SK-N-SH (cell line): ENCODE data around the gene ELOVL2. TPM values are rescaled to one million over a fixed set of nuclear protein-coding genes. Genes with fewer than 3 reads are reported as not detected.

Experiments used
- CTCF ChIA-PET: fragments of 300-600, 350-600 bp; formaldehyde crosslinking; extraction: SDS; loops from one replicate; lab custom pipeline; 2021; lab: Yijun Ruan, JAX
- POLR2A ChIA-PET: fragments of 350-600 bp; sonication (Branson Sonifier 250); formaldehyde crosslinking; extraction: SDS; loops from one replicate; lab custom pipeline; 2020; ENCODE audit warnings: antibody characterized with exemption, inconsistent platforms; lab: Yijun Ruan, JAX
- DNase-seq: peaks from one replicate; pipeline ENCODE4 v3.0.0; 2012
- H2AFZ ChIP-seq: fragments of 200-600 bp; sonication (generic); 2 replicates; pipeline ENCODE4 v1.8.1; 2016; ENCODE audit warnings: antibody characterized with exemption, mild to moderate bottlenecking, low read depth
- H3F3A ChIP-seq: fragments of 200-600 bp; sonication (generic); replicated peaks from 2 replicates; pipeline ENCODE3; 2016; ENCODE audit warnings: antibody characterized with exemption, mild to moderate bottlenecking; ENCODE audit not compliant: insufficient read depth
- H3K27ac ChIP-seq, 2 experiments: fragments of 200-500 bp in 1 of 2; fragments of 200-600 bp in 1 of 2; sonication (Bioruptor generic) in 1 of 2; sonication (generic), shearing (Covaris generic) in 1 of 2; 2 replicates each; pipeline versions ENCODE4 v1.5.1 to v1.6.1; 2014 to 2016; ENCODE audit warnings: low read depth in 2 of 2, inconsistent platforms in 1 of 2, low read length in 1 of 2, mild to moderate bottlenecking in 1 of 2, mixed read lengths in 1 of 2
- H3K27me3 ChIP-seq: fragments of 200-600 bp; sonication (generic), shearing (Covaris generic); 2 replicates; pipeline ENCODE4 v1.6.1; 2016; ENCODE audit warnings: mixed run types; ENCODE audit not compliant: insufficient read depth
- H3K36me3 ChIP-seq, 2 experiments: fragments of 200-500 bp in 1 of 2; fragments of 200-600 bp in 1 of 2; sonication (Bioruptor generic) in 1 of 2; sonication (generic) in 1 of 2; replicated peaks in 1 of 2; 2 replicates each; pipeline versions ENCODE3 to v1.5.1; 2014 to 2016; ENCODE audit warnings: low read length in 1 of 2, mild to moderate bottlenecking in 1 of 2; ENCODE audit not compliant: insufficient read depth in 2 of 2, control insufficient read depth in 1 of 2
- H3K4me1 ChIP-seq, 2 experiments: fragments of 200-500 bp in 1 of 2; fragments of 200-600 bp in 1 of 2; sonication (Bioruptor generic) in 1 of 2; sonication (generic), shearing (Covaris generic) in 1 of 2; 2 replicates each; pipeline versions ENCODE4 v1.5.1 to v1.6.1; 2014 to 2016; ENCODE audit warnings: low read depth in 1 of 2, low read length in 1 of 2, mixed run types in 1 of 2; ENCODE audit not compliant: insufficient read depth in 2 of 2, control insufficient read depth in 1 of 2
- H3K4me2 ChIP-seq: fragments of 200-600 bp; sonication (generic), shearing (Covaris generic); 2 replicates; pipeline ENCODE4 v1.6.1; 2017; ENCODE audit warnings: mixed run types
- H3K4me3 ChIP-seq, 2 experiments: fragments of 200-500 bp in 1 of 2; fragments of 200-600 bp in 1 of 2; sonication (Bioruptor generic) in 1 of 2; sonication (generic), shearing (Covaris generic) in 1 of 2; 2 replicates each; pipeline versions ENCODE4 v1.5.1 to v1.8.1; 2014 to 2016; ENCODE audit warnings: low read depth in 2 of 2, inconsistent platforms in 1 of 2, low read length in 1 of 2, mild to moderate bottlenecking in 1 of 2, mixed read lengths in 1 of 2, moderate library complexity in 1 of 2
- H3K79me2 ChIP-seq: fragments of 200-600 bp; sonication (generic); 2 replicates; pipeline ENCODE4 v1.8.1; 2017; ENCODE audit warnings: mild to moderate bottlenecking; ENCODE audit not compliant: insufficient read depth
- H3K9ac ChIP-seq: fragments of 200-600 bp; sonication (generic); 2 replicates; pipeline ENCODE4 v1.6.1; 2017; ENCODE audit warnings: mixed run types
- H3K9me2 ChIP-seq: fragments of 200-600 bp; sonication (generic); 2 replicates; pipeline ENCODE4 v1.6.1; 2017; ENCODE audit warnings: mixed run types
- H3K9me3 ChIP-seq: fragments of 200-600 bp; sonication (generic); 2 replicates; pipeline ENCODE4 v1.6.1; 2017; ENCODE audit warnings: mixed run types, mild to moderate bottlenecking, moderate library complexity
- H4K20me1 ChIP-seq: fragments of 200-600 bp; sonication (generic); 2 replicates; pipeline ENCODE4 v1.6.1; 2017; ENCODE audit warnings: mild to moderate bottlenecking, mixed run types; ENCODE audit not compliant: insufficient read depth
- CHD2 ChIP-seq: fragments of 150-350 bp; IDR thresholded peaks from 2 replicates; pipeline ENCODE4 v1.6.1; 2018; ENCODE audit warnings: low read length; ENCODE audit not compliant: partially characterized antibody
- ELF1 ChIP-seq: IDR thresholded peaks from 2 replicates; pipeline ENCODE4 v1.4.0; 2012
- EP300 ChIP-seq, 2 experiments: IDR thresholded peaks; 2 replicates each; pipeline versions ENCODE4 v1.4.0 to v1.6.1; 2012; ENCODE audit warnings: borderline replicate concordance in 1 of 2, low read depth in 1 of 2, low read length in 1 of 2
- FOSL2 ChIP-seq: IDR thresholded peaks from 2 replicates; pipeline ENCODE4 v1.4.0; 2012; ENCODE audit warnings: low read depth, mild to moderate bottlenecking, moderate library complexity, borderline replicate concordance
- FOXM1 ChIP-seq: IDR thresholded peaks from 2 replicates; pipeline ENCODE4 v1.4.0; 2012; ENCODE audit warnings: low read depth, mild to moderate bottlenecking
- GABPA ChIP-seq: IDR thresholded peaks from 2 replicates; pipeline ENCODE4 v1.4.0; 2012; ENCODE audit warnings: low read depth, mild to moderate bottlenecking
- GATA2 ChIP-seq: sonication (generic); formaldehyde crosslinking; IDR thresholded peaks from 2 replicates; pipeline ENCODE4 v1.5.0; 2020; ENCODE audit warnings: mild to moderate bottlenecking, missing genetic modification reagents
- JUND ChIP-seq: IDR thresholded peaks from 2 replicates; pipeline ENCODE4 v1.4.0; 2012
- MEF2A ChIP-seq: IDR thresholded peaks from 2 replicates; pipeline ENCODE4 v1.4.0; 2012; ENCODE audit warnings: low read depth, borderline replicate concordance
- NRF1 ChIP-seq: IDR thresholded peaks from 2 replicates; pipeline ENCODE4 v1.6.1; 2012; ENCODE audit warnings: low read depth, mild to moderate bottlenecking, low read length
- POLR2AphosphoS5 ChIP-seq: IDR thresholded peaks from 2 replicates; pipeline ENCODE4 v1.6.1; 2012; ENCODE audit warnings: low read depth, low read length
- RCOR1 ChIP-seq: fragments of 150-350 bp; IDR thresholded peaks from 2 replicates; pipeline ENCODE4 v1.6.1; 2017; ENCODE audit warnings: antibody characterized with exemption, low read length
- RFX5 ChIP-seq: IDR thresholded peaks from 2 replicates; pipeline ENCODE4 v1.6.1; 2012; ENCODE audit warnings: mild to moderate bottlenecking, improper control_type of control experiment, low read length
- RXRA ChIP-seq: IDR thresholded peaks from 2 replicates; pipeline ENCODE4 v1.4.0; 2012; ENCODE audit warnings: low read depth, mild to moderate bottlenecking, borderline replicate concordance
- SIN3A ChIP-seq: IDR thresholded peaks from 2 replicates; pipeline ENCODE4 v1.6.1; 2012; ENCODE audit warnings: low read depth, mild to moderate bottlenecking, low read length, moderate library complexity, borderline replicate concordance
- TCF12 ChIP-seq: IDR thresholded peaks from 2 replicates; pipeline ENCODE4 v1.4.0; 2012
- TEAD4 ChIP-seq: IDR thresholded peaks from 2 replicates; pipeline ENCODE4 v1.4.0; 2012; ENCODE audit warnings: mild to moderate bottlenecking, borderline replicate concordance; ENCODE audit not compliant: insufficient read depth
- YY1 ChIP-seq: IDR thresholded peaks from 2 replicates; pipeline ENCODE4 v1.4.0; 2012; ENCODE audit warnings: low read depth, mild to moderate bottlenecking
- WGBS: methylation state at CpG from one replicate; pipeline ENCODE4 v1.1.6; 2017; ENCODE audit warnings: low lambda C conversion rate; 5-methylcytosine and 5-hydroxymethylcytosine counted together
- polyA plus RNA-seq, 3 experiments: library from polyadenylated mRNA; depleted of rRNA; stranded (reverse); fragments of >200 nt; gene quantifications; 2 replicates each; pipeline ENCODE4 v1.2.3, GENCODE V29; 2012
- TF ChIP-seq, protein P1 (sequence below): IDR thresholded peaks from 2 replicates; pipeline ENCODE4; 2012
- TF ChIP-seq, protein P2 (sequence below): IDR thresholded peaks from 2 replicates; pipeline ENCODE4 v1.4.0; 2012; ENCODE audit warnings: low read depth
- TF ChIP-seq, protein P3 (sequence below): IDR thresholded peaks from 2 replicates; pipeline ENCODE4 v1.4.0; 2012; ENCODE audit warnings: low read depth, borderline replicate concordance

The ELOVL2 gene
- polyA plus RNA-seq, 1 of the 3 experiments (the other 2 are of a cell fraction): 0.39 TPM

DNA sequence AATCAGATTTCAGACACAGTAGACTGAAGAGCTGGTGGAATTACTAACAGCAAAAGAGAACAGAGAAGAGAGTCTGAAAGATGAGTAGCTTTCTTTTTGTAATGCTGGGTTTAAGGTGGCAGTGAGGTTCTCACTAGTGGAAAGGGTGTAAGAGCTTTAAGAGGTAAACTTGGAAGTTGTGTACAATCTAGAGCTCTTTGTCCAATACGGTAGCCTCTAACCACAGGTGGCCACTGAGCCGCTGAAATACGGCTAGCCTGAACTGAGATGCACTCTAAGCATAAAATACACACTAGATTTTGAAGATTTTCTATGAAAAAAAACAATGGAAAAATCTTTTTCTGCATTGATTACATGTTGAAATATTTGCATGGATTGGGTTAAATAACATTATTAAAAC lies 4.0 kb downstream of the ELOVL2 start:
- Histone ChIP-seq H3F3A (peaks cover 16% of the 10 kb centered on the region), H3K36me3 (no peaks in the 10 kb centered on the region), H3K79me2 (no peaks in the 10 kb centered on the region), H3K4me3 (no peak overlapping the region), H3K4me2 (no peak overlapping the region), H3K9me2 (no peaks in the 10 kb centered on the region), H3K9ac (no peak overlapping the region), H4K20me1 (no peaks in the 10 kb centered on the region), H3K4me1 (peaks cover 0 to 4% of the 10 kb centered on the region in 2 experiments; a peak in 1 of 4 replicates), H3K27ac (no peak overlapping the region), H3K9me3 (no peaks in the 10 kb centered on the region), H2AFZ (no peak overlapping the region), H3K27me3 (peaks cover 3% of the 10 kb centered on the region; the same call in 1 of the 2 replicates)
- no peak for TF ChIP-seq GATA2 (CRISPR knock-in tag)
- TF ChIP-seq RFX5: no peak
- no peak for TF ChIP-seq RXRA
- TF ChIP-seq ELF1: no peak
- TF ChIP-seq NRF1: no peak
- no peak for TF ChIP-seq GABPA
- TF ChIP-seq POLR2AphosphoS5: no peak
- no peak for TF ChIP-seq RCOR1
- TF ChIP-seq FOXM1: no peak
- no peak for TF ChIP-seq EP300 (IDR thresholded peaks at IDR 0.05; ENCODE audit: borderline replicate concordance in 1 of 2, low read depth in 1 of 2, low read length in 1 of 2)
- no peak for TF ChIP-seq TEAD4
- TF ChIP-seq TCF12: no peak
- no peak for TF ChIP-seq YY1
- ChIA-PET POLR2A (no interaction called here), CTCF (interaction anchor here (0.8 to 2.1 kb wide), 7 partner anchors 8 to 86 kb away, joined by 3 to 9 read pairs (median 5); no protein-coding TSS in a partner anchor)
- WGBS: 68% methylated on average over 3 of the region's 3 CpGs
- no peak for DNase-seq

DNA sequence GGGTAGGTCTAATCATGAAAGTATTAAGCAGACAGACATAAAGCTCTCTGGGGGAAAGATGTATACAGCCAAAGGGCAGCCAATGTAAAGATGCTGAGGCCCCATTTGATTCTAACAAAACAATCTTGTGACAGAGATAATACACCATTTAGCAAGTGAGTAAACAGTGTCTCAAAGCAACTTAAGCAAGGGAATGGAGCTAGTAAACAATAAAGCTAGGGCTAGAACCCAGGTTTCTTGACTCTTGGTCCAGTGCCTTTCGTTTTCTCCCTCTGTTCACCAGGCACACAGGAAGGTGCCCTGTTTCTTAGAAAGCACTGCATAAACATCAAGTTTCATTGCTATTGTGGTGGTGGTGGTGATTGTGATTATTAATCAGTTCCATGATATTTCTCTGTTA lies 5.1 kb downstream of the ELOVL2 start:
- CTCF ChIA-PET: interaction anchor here (0.8 to 2.1 kb wide), 7 partner anchors 9 to 87 kb away, joined by 3 to 9 read pairs (median 5); no protein-coding TSS in a partner anchor
- POLR2A ChIA-PET: no interaction called here
- no peaks in the 10 kb centered on the region for H3K36me3 ChIP-seq
- no peaks in the 10 kb centered on the region for H3K79me2 ChIP-seq
- 67% methylated on average over 1 of the region's 1 CpG for WGBS
- TF ChIP-seq TCF12: no peak
- no peak for TF ChIP-seq GATA2 (CRISPR knock-in tag)
- no peak for TF ChIP-seq JUND
- TF ChIP-seq GABPA: no peak
- no peak for TF ChIP-seq RXRA
- TF ChIP-seq ELF1: no peak
- TF ChIP-seq SIN3A: no peak
- TF ChIP-seq YY1: no peak
- TF ChIP-seq, protein P1, sequence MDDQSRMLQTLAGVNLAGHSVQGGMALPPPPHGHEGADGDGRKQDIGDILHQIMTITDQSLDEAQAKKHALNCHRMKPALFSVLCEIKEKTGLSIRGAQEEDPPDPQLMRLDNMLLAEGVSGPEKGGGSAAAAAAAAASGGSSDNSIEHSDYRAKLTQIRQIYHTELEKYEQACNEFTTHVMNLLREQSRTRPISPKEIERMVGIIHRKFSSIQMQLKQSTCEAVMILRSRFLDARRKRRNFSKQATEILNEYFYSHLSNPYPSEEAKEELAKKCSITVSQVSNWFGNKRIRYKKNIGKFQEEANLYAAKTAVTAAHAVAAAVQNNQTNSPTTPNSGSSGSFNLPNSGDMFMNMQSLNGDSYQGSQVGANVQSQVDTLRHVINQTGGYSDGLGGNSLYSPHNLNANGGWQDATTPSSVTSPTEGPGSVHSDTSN: no peak
- TF ChIP-seq TEAD4: no peak
- TF ChIP-seq MEF2A: no peak
- TF ChIP-seq CHD2: no peak
- no peak for TF ChIP-seq POLR2AphosphoS5
- TF ChIP-seq FOSL2: no peak
- no peak for TF ChIP-seq RCOR1
- TF ChIP-seq, protein P2, sequence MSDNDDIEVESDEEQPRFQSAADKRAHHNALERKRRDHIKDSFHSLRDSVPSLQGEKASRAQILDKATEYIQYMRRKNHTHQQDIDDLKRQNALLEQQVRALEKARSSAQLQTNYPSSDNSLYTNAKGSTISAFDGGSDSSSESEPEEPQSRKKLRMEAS: no peak
- TF ChIP-seq, protein P3, sequence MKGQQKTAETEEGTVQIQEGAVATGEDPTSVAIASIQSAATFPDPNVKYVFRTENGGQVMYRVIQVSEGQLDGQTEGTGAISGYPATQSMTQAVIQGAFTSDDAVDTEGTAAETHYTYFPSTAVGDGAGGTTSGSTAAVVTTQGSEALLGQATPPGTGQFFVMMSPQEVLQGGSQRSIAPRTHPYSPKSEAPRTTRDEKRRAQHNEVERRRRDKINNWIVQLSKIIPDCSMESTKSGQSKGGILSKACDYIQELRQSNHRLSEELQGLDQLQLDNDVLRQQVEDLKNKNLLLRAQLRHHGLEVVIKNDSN: no peak
- TF ChIP-seq, all 33 proteins: peak for 0
- Histone ChIP-seq H3K4me3 (no peak overlapping the region), H3F3A (peaks cover 16% of the 10 kb centered on the region), H3K9me3 (no peaks in the 10 kb centered on the region), H3K27me3 (peaks cover 3% of the 10 kb centered on the region; the same call in 1 of the 2 replicates), H3K4me1 (peaks cover 0 to 4% of the 10 kb centered on the region in 2 experiments; a peak in 1 of 4 replicates), H4K20me1 (no peaks in the 10 kb centered on the region), H3K27ac (no peak overlapping the region), H3K9ac (no peak overlapping the region), H2AFZ (no peak overlapping the region), H3K4me2 (no peak overlapping the region), H3K9me2 (no peaks in the 10 kb centered on the region)
- DNase-seq: no peak
